GM19023 (cell line): Measurements from ENCODE around the gene SULT1A3.
"Not testable (repeated sequence)": the region's sequence is repeated elsewhere in the genome, so short reads cannot be mapped to it uniquely, and the experiment has no call there.

Source experiments
- ATAC-seq: cut with Tn5 transposase; IDR thresholded peaks from one replicate; pipeline ENCODE4 v1.9.1; 2021; ENCODE audit warnings: mild to moderate bottlenecking, moderate library complexity; ENCODE audit not compliant: unreplicated experiment

Gene SULT1A3

DNA sequence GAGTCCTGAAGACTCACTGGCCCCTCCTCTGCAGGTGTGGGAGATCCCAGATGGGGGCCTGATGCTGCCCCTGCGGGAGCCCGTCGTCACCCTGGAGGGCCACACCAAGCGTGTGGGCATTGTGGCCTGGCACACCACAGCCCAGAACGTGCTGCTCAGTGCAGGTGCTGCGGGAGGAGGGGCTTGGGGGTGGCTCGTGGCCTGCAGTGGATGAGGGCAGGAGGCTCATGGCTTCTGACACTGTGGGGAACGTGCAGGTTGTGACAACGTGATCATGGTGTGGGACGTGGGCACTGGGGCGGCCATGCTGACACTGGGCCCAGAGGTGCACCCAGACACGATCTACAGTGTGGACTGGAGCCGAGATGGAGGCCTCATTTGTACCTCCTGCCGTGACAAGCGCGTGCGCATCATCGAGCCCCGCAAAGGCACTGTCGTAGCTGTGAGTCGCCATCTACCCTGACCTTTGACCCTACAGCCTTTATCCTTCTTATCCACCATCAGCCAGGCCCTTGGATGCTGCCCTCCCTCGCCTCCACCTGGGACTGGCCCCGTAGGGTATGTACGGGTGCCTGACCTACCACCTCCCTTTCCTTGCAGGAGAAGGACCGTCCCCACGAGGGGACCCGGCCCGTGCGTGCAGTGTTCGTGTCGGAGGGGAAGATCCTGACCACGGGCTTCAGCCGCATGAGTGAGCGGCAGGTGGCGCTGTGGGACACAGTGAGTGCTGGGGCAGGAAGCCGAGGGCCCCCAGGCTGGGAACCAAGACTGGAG lies 12.1 kb upstream of the SULT1A3 start:
- no peak for ATAC-seq

GRCh38 chr16:30187556-30187865 lies 11.5 kb upstream of the SULT1A3 start:
- no peak for ATAC-seq

DNA sequence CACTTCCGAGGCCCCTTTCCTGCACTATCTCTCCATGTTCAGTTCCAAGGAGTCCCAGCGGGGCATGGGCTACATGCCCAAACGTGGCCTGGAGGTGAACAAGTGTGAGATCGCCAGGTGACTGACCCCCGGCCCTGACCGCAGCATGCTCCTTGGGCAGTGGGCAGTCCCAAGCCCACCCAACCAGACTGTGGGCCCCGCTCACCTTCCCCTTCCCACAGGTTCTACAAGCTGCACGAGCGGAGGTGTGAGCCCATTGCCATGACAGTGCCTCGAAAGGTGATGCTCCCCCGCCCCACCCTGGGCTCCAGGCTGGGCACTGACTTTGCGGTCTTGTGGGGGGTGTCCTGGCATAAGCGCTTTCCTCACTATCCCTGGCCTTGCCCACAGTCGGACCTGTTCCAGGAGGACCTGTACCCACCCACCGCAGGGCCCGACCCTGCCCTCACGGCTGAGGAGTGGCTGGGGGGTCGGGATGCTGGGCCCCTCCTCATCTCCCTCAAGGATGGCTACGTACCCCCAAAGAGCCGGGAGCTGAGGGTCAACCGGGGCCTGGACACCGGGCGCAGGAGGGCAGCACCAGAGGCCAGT lies 11.0 kb upstream of the SULT1A3 start:
- no peak for ATAC-seq

- not testable (repeated sequence) for ATAC-seq
These were observed 7.9 kb upstream of the SULT1A3 start for GRCh38 chr16:30191158-30191557.

DNA sequence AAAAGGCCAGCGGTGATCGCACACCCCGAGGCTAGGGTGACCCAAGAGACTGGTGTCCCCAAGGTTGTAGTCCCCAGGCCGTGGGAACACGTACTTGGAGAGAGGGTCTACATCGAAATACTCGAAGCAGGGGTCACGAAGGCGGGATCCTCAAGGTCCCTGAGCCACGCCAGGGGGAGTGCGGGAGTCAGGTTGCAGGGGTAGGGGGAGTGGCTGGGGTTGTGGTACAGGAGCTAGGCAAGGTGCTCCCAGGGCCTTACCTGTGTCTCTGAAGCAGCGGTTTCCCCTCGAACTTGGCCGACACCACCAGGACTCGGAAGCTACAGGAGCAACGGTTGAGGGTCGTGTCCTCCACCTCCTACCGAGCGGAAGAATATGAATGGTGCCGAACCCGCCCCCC lies 6.0 kb upstream of the SULT1A3 start:
- peak; percentile 8 for ATAC-seq

DNA sequence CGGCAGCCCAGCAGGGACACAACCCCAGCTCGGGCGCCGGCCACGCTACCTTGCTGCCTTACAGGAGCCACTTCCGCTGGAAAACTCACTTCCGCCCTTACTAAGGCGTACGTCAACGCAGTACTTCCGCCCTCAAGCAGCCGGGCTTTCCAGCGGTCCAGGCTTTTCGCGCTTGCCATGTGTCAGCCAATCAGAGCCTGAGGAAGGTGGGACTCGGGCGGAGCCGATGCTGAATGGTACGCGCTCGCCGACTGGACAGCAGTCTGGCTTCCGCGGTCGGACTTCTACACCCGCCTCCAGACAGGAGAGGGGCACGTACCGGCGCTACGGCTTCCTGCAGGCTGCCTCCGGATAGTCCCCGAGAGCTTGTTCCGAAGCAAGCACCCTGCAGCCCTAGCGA lies 5.4 kb upstream of the SULT1A3 start, which contains the start of the genes BOLA2B and SLX1A:
Gene BOLA2B (minus strand): TSS at position 52 of the 400 bp plus-strand sequence. CDS start 71 bp downstream, outside the sequence.
Gene SLX1A (plus strand): TSS at position 261 of the 400 bp plus-strand sequence. CDS start 210 bp downstream, outside the sequence.
- ATAC-seq = peak; percentile 90

- peak; percentile 65 for ATAC-seq
These were observed 4.7 kb upstream of the SULT1A3 start for GRCh38 chr16:30194172-30194925.

DNA sequence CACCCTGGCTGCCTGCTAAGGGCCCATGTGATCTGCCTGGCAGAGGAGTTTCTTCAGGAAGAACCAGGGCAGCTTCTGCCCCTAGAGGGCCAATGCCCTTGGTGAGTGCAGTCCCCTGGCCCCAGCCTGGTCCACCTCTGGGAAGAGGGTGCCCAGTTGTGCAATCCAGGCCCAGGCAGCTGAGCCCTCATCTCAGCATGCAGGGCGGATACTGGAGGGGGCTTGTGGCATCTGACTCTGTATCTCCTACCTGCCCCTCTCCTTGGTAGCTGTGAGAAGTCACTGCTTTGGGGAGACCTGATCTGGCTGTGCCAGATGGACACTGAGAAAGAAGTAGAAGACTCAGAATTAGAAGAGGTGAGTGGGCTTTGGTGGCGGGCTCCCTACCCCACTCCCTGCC lies 2.1 kb upstream of the SULT1A3 start:
- ATAC-seq = not testable (repeated sequence)

DNA sequence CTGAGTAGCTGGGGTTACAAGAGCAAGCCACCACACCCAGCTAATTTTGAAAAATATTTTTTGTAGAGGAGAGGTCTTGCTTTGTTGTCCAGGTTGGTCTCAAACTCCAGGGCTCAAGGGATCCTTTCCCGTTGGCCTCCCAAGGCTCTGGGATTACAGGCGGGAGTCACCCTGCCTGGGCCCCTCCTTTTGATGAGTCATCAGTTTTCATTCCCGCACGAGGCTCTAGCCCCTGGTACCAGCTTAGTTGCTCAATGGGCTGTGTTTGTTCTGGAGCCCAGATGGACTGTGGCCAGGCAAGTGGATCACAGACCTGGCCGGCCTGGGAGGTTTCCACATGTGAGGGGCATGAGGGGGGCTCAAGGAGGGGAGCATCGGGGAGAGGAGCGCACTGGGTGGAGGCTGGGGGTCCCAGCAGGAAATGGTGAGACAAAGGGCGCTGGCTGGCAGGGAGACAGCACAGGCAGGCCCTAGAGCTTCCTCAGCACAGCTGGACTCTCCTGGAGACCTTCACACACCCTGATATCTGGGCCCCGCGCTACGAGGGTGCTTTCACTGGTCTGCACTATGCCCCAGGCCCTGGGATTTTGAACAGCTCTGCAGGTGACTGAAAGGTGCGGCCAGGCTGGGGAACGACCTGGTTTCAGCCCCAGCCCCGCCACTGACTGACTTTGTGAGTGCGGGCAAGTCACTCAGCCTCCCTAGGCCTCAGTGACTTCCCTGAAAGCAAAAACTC lies 721 bp downstream of the SULT1A3 start:
- ATAC-seq = not testable (repeated sequence)

DNA sequence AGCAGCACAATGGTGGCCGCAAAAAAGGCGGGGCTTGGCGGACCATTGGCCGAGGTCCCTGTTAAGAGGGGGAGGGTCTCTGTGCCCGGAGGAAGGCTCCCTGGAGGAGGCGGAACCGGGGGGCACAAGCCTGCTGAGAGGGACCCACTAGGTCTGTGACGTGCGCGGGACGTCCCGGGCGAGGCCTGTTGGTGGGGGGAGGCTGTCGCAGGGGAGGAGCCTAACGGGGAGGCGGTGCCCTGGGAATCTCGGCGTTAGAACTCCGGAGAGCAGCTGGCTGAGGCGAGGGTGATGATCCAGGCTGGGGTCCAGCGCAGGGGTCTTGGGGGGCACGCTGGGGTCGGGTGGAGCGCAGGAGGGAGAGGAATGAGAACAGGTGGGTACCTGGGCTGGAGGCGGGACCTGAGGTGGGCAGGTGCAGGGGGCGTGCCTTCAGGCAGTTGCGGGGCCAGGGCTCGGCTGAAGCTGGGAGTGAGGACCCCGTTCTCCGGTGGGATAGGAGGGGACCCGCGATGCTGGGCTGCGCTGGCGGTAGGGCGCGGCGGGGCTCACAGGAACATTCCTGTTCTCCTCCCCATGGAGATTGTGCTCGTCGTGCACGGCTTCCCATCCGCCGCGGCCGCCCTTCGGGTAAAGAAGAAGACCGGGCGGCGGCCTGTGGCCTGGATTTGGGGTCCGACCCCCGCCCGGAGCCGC lies 6.6 kb downstream of the SULT1A3 start:
- not testable (repeated sequence) for ATAC-seq

GRCh38 chr16:30206252-30206651 lies 7.2 kb downstream of the SULT1A3 start:
- not testable (repeated sequence) for ATAC-seq

DNA sequence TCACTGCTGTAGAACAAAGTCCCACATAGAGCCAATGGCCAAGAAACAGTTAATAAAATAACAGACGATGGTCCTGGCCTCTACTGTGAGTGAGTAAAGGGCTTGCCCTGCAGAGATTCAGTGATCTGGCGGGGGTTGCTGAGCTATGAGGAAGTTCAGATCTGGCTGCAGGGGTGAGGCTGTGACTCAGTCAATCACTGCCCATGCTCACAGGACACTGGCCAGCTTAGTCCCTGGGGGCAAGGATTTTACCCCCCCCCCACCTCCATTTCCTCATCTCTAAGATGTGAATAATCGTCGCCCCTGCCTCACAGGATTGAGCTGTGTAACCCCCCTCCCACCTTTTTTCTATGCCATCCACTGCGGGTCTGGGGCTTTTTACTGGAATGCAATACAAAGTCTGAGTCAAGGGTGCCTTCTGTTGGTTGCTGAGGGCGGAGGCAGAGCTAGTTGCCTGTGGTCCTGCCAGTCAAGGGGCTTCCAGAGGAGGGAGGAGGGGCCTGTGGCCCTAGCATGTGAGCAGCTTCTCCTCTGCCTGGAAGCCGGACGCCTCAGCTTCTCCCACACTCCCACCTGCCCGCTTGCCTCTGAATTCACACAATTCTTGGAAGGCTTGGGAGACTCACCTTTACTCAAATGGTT lies 8.1 kb downstream of the SULT1A3 start:
- ATAC-seq = not testable (repeated sequence)

GRCh38 chr16:30209032-30209431 lies 10.0 kb downstream of the SULT1A3 start:
- ATAC-seq = not testable (repeated sequence)

DNA sequence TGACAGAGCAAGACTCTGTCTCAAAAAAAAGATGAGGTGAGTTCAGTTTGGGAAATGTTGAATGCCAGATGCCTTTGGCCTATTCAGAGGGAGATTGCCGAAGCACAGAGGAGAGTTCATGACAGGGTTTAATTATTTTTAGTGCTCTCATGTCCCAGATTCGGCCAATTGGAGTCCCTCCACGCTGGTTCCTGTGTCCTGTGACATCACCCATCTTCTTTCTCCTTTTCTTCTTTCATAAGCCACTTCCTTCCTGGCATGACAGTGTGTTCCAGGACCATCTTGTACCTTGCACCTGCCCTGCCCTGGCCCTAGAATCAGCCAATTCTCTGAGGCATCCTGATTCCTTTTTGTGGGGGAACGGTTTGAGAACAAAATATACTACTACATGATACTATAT lies 12.4 kb downstream of the SULT1A3 start:
- not testable (repeated sequence) for ATAC-seq

- ATAC-seq = not testable (repeated sequence)
These were observed 18.0 kb downstream of the SULT1A3 start for GRCh38 chr16:30217082-30217481.

- not testable (repeated sequence) for ATAC-seq
These were observed 49.3 kb downstream of the SULT1A3 start, which contains the start of gene NPIPB13 for GRCh38 chr16:30248379-30248778. NPIPB13 (minus strand) TSS chr16:30248479; CDS start chr16:30245573, 2,906 bp downstream.
